Large intestine (tissue), 3 donors: ENCODE results near the gene TNFSF13B. TPM values are rescaled to one million over a fixed set of nuclear protein-coding genes. Genes with fewer than 3 reads are reported as not detected.
"Not testable (repeated sequence)": the region's sequence is repeated elsewhere in the genome, so short reads cannot be mapped to it uniquely, and the experiment has no call there.

Experiments used
- DNase-seq, 2 donors: peaks; one replicate each; pipeline versions ENCODE4 v3.0.0 to v3.0.0-alpha.2; 2013
- H3K27ac ChIP-seq: one replicate; pipeline ENCODE4 v1.5.1; 2013; ENCODE audit warnings: low read length
- H3K27me3 ChIP-seq: 2 replicates; pipeline ENCODE4 v1.6.1; 2013; ENCODE audit warnings: low read length; ENCODE audit not compliant: control insufficient read depth, insufficient read depth
- H3K36me3 ChIP-seq: 2 replicates; pipeline ENCODE4 v1.6.1; 2013; ENCODE audit warnings: low read length; ENCODE audit not compliant: control insufficient read depth, insufficient read depth
- H3K4me1 ChIP-seq: one replicate; pipeline ENCODE4 v1.6.1; 2013; ENCODE audit warnings: low read length; ENCODE audit not compliant: control insufficient read depth, insufficient read depth
- H3K4me3 ChIP-seq: one replicate; pipeline ENCODE4 v1.5.1; 2013; ENCODE audit warnings: low read length
- H3K9me3 ChIP-seq: one replicate; pipeline ENCODE4 v1.6.1; 2013; ENCODE audit warnings: mild to moderate bottlenecking, low read depth, low read length, moderate library complexity; ENCODE audit not compliant: control insufficient read depth
- WGBS: methylation state at CpG from one replicate; pipeline ENCODE4 v1.1.5; 2013; ENCODE audit warnings: low lambda C conversion rate; ENCODE audit not compliant: insufficient coverage; 5-methylcytosine and 5-hydroxymethylcytosine counted together
- polyA plus RNA-seq: library from polyadenylated mRNA; unstranded; fragments of 120-200 nt; gene quantifications from one replicate; pipeline ENCODE4 v1.2.1, GENCODE V29; 2013

TNFSF13B gene
- polyA plus RNA-seq, 1 donor, result 2.9 TPM

DNA sequence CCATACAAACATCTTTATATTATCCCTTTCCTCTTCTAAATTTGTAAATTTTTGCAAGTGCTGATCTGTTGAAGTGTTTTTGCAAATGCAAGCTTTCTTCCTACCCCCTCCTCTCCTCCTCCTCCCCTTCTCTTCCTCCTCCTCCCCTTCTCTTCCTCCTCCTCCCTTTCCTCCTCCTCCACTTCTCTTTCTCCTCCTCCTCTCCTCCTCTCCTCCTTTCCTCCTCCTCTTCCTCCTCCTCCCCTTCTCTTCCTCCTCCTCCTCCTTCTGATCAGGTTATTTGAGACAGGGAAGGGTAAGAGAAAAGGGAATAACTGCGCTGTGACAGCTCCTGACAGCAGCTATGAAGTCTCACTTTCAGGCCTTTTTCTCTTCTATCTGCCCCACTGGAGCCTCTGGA is 8.9 kb downstream of the TNFSF13B start:
- no peaks in the 10 kb centered on the region for H3K36me3 ChIP-seq
- WGBS, result no CpG with 5 or more reads among the region's 1 CpG
- H3K27ac ChIP-seq, result no peak overlapping the region
- H3K27me3 ChIP-seq, result no peaks in the 10 kb centered on the region
- DNase-seq, result no peak
- H3K9me3 ChIP-seq, result no peaks in the 10 kb centered on the region
- H3K4me1 ChIP-seq, result no peaks in the 10 kb centered on the region
- no peak overlapping the region for H3K4me3 ChIP-seq

GRCh38 chr13:108281901-108282300 is 12.4 kb downstream of the TNFSF13B start:
- H3K9me3 ChIP-seq, result no peaks in the 10 kb centered on the region
- no peaks in the 10 kb centered on the region for H3K4me1 ChIP-seq
- no peaks in the 10 kb centered on the region for H3K36me3 ChIP-seq
- 68% methylated on average over 3 of the region's 4 CpGs for WGBS
- DNase-seq, result no peak
- no peaks in the 10 kb centered on the region for H3K27me3 ChIP-seq
- no peak overlapping the region for H3K4me3 ChIP-seq
- H3K27ac ChIP-seq, result no peak overlapping the region

DNA sequence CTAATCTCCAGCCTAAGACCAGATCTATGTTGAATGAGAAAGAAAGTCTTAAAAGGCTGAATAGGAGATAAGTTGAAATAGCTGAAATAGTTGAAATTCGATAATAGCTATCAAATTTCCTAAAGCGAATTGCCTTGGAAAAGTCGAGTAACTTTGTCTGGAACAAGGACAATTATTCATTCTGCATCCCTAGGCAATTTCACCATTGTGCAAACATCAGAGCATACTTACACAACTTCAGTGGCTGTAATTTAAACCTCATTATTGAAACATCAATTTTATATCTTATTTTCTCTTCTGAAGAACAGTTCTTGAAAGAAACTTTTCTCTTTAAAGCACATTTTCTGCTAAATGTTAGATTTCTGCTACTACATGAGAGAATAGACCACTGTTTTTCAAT is 13.6 kb downstream of the TNFSF13B start:
- WGBS, result 67% methylated on average over 3 of the region's 3 CpGs
- no peak for DNase-seq
- no peak overlapping the region for H3K4me3 ChIP-seq
- H3K27ac ChIP-seq, result no peak overlapping the region
- H3K36me3 ChIP-seq, result no peaks in the 10 kb centered on the region
- no peaks in the 10 kb centered on the region for H3K9me3 ChIP-seq
- H3K4me1 ChIP-seq, result no peaks in the 10 kb centered on the region
- no peaks in the 10 kb centered on the region for H3K27me3 ChIP-seq

- H3K27me3 ChIP-seq, result no peaks in the 10 kb centered on the region
- no peak overlapping the region for H3K27ac ChIP-seq
- no peaks in the 10 kb centered on the region for H3K9me3 ChIP-seq
- no peak for DNase-seq
- H3K36me3 ChIP-seq, result no peaks in the 10 kb centered on the region
- no peaks in the 10 kb centered on the region for H3K4me1 ChIP-seq
- WGBS, result 40% methylated on average over 1 of the region's 6 CpGs
- no peak overlapping the region for H3K4me3 ChIP-seq
Observed at GRCh38 chr13:108288741-108289140, 19.2 kb downstream of the TNFSF13B start.

- H3K27me3 ChIP-seq, result no peaks in the 10 kb centered on the region
- WGBS, result 13% methylated on average over 1 of the region's 1 CpG
Observed at GRCh38 chr13:108289819-108290218, 20.3 kb downstream of the TNFSF13B start.

GRCh38 chr13:108297114-108297513 is 27.6 kb downstream of the TNFSF13B start:
- no peak for DNase-seq
- 100% methylated on average over 1 of the region's 1 CpG for WGBS

More at GRCh38 chr13:108289819-108290218, 20.3 kb downstream of the TNFSF13B start:
- H3K4me1 ChIP-seq, result no peaks in the 10 kb centered on the region
- no peaks in the 10 kb centered on the region for H3K9me3 ChIP-seq
- no peaks in the 10 kb centered on the region for H3K36me3 ChIP-seq
- DNase-seq, result no peak
- no peak overlapping the region for H3K27ac ChIP-seq
- H3K4me3 ChIP-seq, result no peak overlapping the region

GRCh38 chr13:108302279-108302678 is 32.8 kb downstream of the TNFSF13B start:
- Histone ChIP-seq H3K4me1 (no peaks in the 10 kb centered on the region), H3K9me3 (no peaks in the 10 kb centered on the region), H3K36me3 (no peaks in the 10 kb centered on the region), H3K27ac (no peak overlapping the region), H3K4me3 (no peak overlapping the region), H3K27me3 (no peaks in the 10 kb centered on the region)
- WGBS, result no CpG with 5 or more reads among the region's 1 CpG
- DNase-seq, result no peak

More at GRCh38 chr13:108297114-108297513, 27.6 kb downstream of the TNFSF13B start:
- no peak overlapping the region for H3K27ac ChIP-seq
- no peak overlapping the region for H3K4me3 ChIP-seq
- H3K27me3 ChIP-seq, result no peaks in the 10 kb centered on the region
- H3K9me3 ChIP-seq, result no peaks in the 10 kb centered on the region
- no peaks in the 10 kb centered on the region for H3K36me3 ChIP-seq
- no peaks in the 10 kb centered on the region for H3K4me1 ChIP-seq

- no peaks in the 10 kb centered on the region for H3K27me3 ChIP-seq
- 100% methylated on average over 1 of the region's 7 CpGs for WGBS
- H3K36me3 ChIP-seq, result no peaks in the 10 kb centered on the region
- peak overlapping the region; percentile 21 for H3K4me3 ChIP-seq
- no peaks in the 10 kb centered on the region for H3K4me1 ChIP-seq
- H3K27ac ChIP-seq, result no peak overlapping the region
- H3K9me3 ChIP-seq, result no peaks in the 10 kb centered on the region
- peak; percentile 41 to 65 for DNase-seq
Observed at GRCh38 chr13:108304170-108305016, 34.9 kb downstream of the TNFSF13B start.

GRCh38 chr13:108305655-108306054 is 36.1 kb downstream of the TNFSF13B start:
- Histone ChIP-seq H3K4me3 (no peak overlapping the region), H3K27me3 (no peaks in the 10 kb centered on the region), H3K4me1 (no peaks in the 10 kb centered on the region), H3K27ac (no peak overlapping the region), H3K9me3 (no peaks in the 10 kb centered on the region), H3K36me3 (no peaks in the 10 kb centered on the region)
- DNase-seq, result no peak

- Histone ChIP-seq H3K27me3 (no peaks in the 10 kb centered on the region), H3K4me3 (no peak overlapping the region), H3K27ac (no peak overlapping the region), H3K4me1 (no peaks in the 10 kb centered on the region), H3K9me3 (no peaks in the 10 kb centered on the region), H3K36me3 (no peaks in the 10 kb centered on the region)
- no peak for DNase-seq
Observed at GRCh38 chr13:108306860-108307259, 37.3 kb downstream of the TNFSF13B start.

GRCh38 chr13:108311596-108311995 is 42.1 kb downstream of the TNFSF13B start:
- not testable (repeated sequence) for H3K4me3 ChIP-seq, H3K27ac ChIP-seq, H3K27me3 ChIP-seq, H3K9me3 ChIP-seq, H3K36me3 ChIP-seq, DNase-seq, H3K4me1 ChIP-seq
- WGBS, result 94% methylated on average over 3 of the region's 4 CpGs
